Trophoblast cell (in vitro differentiated cells and primary cell): ENCODE measurements around the gene PPP2R2D.

Experiments
- DNase-seq, 2 donors: peaks; one replicate each; pipeline ENCODE4 v3.0.0-alpha.2; 2016
- H2AFZ ChIP-seq: 2 replicates; pipeline ENCODE4 v1.6.1; 2013; ENCODE audit warnings: low read length, moderate library complexity, mild to moderate bottlenecking; ENCODE audit not compliant: insufficient read depth, poor library complexity
- H2AK5ac ChIP-seq: 2 replicates; pipeline ENCODE4 v1.6.1; 2013; ENCODE audit warnings: mild to moderate bottlenecking, low read length
- H2BK120ac ChIP-seq: 2 replicates; pipeline ENCODE4 v1.6.1; 2013; ENCODE audit warnings: low read length, mild to moderate bottlenecking, moderate library complexity; ENCODE audit not compliant: insufficient read depth, poor library complexity
- H2BK12ac ChIP-seq: 2 replicates; pipeline ENCODE4 v1.6.1; 2013; ENCODE audit warnings: mild to moderate bottlenecking, low read length, moderate library complexity
- H2BK5ac ChIP-seq: 2 replicates; pipeline ENCODE4 v1.6.1; 2013; ENCODE audit warnings: low read length, low read depth, moderate library complexity, mild to moderate bottlenecking; ENCODE audit not compliant: poor library complexity
- H3K14ac ChIP-seq: 2 replicates; pipeline ENCODE4 v1.6.1; 2013; ENCODE audit warnings: mild to moderate bottlenecking, low read length
- H3K18ac ChIP-seq: 2 replicates; pipeline ENCODE4 v1.6.1; 2013; ENCODE audit warnings: mild to moderate bottlenecking, low read length
- H3K23ac ChIP-seq: 2 replicates; pipeline ENCODE4 v1.6.1; 2013; ENCODE audit warnings: low read length
- H3K27ac ChIP-seq: 2 replicates; pipeline ENCODE4 v1.5.1; 2013; ENCODE audit warnings: low read depth, mild to moderate bottlenecking, inconsistent platforms, low read length, moderate library complexity
- H3K27me3 ChIP-seq: 2 replicates; pipeline ENCODE4 v1.6.1; 2013; ENCODE audit warnings: inconsistent platforms, mild to moderate bottlenecking, low read length, moderate library complexity; ENCODE audit not compliant: insufficient read depth
- H3K36me3 ChIP-seq, 2 experiments: 1 replicate in 1 of 2; 2 replicates in 1 of 2; pipeline ENCODE4 v1.6.1; 2013; ENCODE audit warnings: low read length in 2 of 2, mild to moderate bottlenecking in 2 of 2, moderate library complexity in 1 of 2; ENCODE audit not compliant: insufficient read depth in 2 of 2, control insufficient read depth in 1 of 2
- H3K4ac ChIP-seq: 2 replicates; pipeline ENCODE4 v1.6.1; 2013; ENCODE audit warnings: low read depth, mild to moderate bottlenecking, low read length, moderate library complexity
- H3K4me1 ChIP-seq, 2 experiments: 1 replicate in 1 of 2; 2 replicates in 1 of 2; pipeline ENCODE4 v1.6.1; 2013; ENCODE audit warnings: low read length in 2 of 2, mild to moderate bottlenecking in 2 of 2, moderate library complexity in 1 of 2; ENCODE audit not compliant: insufficient read depth in 2 of 2, control insufficient read depth in 1 of 2
- H3K4me2 ChIP-seq: 2 replicates; pipeline ENCODE4 v1.6.1; 2013; ENCODE audit warnings: inconsistent platforms, mild to moderate bottlenecking, low read length, moderate library complexity
- H3K4me3 ChIP-seq: 2 replicates; pipeline ENCODE4 v1.5.1; 2013; ENCODE audit warnings: mild to moderate bottlenecking, low read depth, low read length, inconsistent platforms
- H3K79me1 ChIP-seq: one replicate; pipeline ENCODE4 v1.6.1; 2013; ENCODE audit warnings: low read length
- H3K79me2 ChIP-seq: 2 replicates; pipeline ENCODE4 v1.6.1; 2013; ENCODE audit warnings: low read length, mild to moderate bottlenecking; ENCODE audit not compliant: control insufficient read depth, insufficient read depth, poor library complexity
- H3K9ac ChIP-seq: 2 replicates; pipeline ENCODE4 v1.6.1; 2013; ENCODE audit warnings: mild to moderate bottlenecking, low read length
- H3K9me3 ChIP-seq: 2 replicates; pipeline ENCODE4 v1.6.1; 2013; ENCODE audit warnings: low read depth, mild to moderate bottlenecking, control low read depth, inconsistent platforms, low read length; ENCODE audit not compliant: insufficient read depth
- H4K12ac ChIP-seq: 2 replicates; pipeline ENCODE4 v1.6.1; 2013; ENCODE audit warnings: low read depth, mild to moderate bottlenecking, low read length, moderate library complexity
- H4K8ac ChIP-seq: 2 replicates; pipeline ENCODE4 v1.6.1; 2013; ENCODE audit warnings: low read depth, mild to moderate bottlenecking, low read length, moderate library complexity
- H4K91ac ChIP-seq: one replicate; pipeline ENCODE4 v1.6.1; 2013; ENCODE audit warnings: low read depth, mild to moderate bottlenecking, low read length, moderate library complexity
- WGBS: extraction: QIAGEN DNeasy Blood & Tissue Kit; methylation state at CpG from one replicate; pipeline ENCODE4 v1.1.7; 2013; ENCODE audit warnings: missing lambda C conversion rate; ENCODE audit not compliant: insufficient read length, insufficient coverage; ENCODE audit errors: extremely low coverage; 5-methylcytosine and 5-hydroxymethylcytosine counted together

PPP2R2D gene

GRCh38 chr10:131874991-131875451, 25.8 kb upstream of the PPP2R2D start:
- H2BK5ac ChIP-seq, result no peak overlapping the region
- H3K27me3 ChIP-seq, result no peaks in the 10 kb centered on the region
- no CpG with 5 or more reads among the region's 17 CpGs for WGBS
- H3K9me3 ChIP-seq, result peaks cover 4% of the 10 kb centered on the region
- no peaks in the 10 kb centered on the region for H3K36me3 ChIP-seq
- H3K4me3 ChIP-seq, result no peak overlapping the region
- H2BK12ac ChIP-seq, result no peak overlapping the region
- H2AFZ ChIP-seq, result no peak overlapping the region
- H3K79me2 ChIP-seq, result no peaks in the 10 kb centered on the region
- H4K8ac ChIP-seq, result no peak overlapping the region
- H3K4ac ChIP-seq, result no peak overlapping the region
- H4K91ac ChIP-seq, result no peak overlapping the region
- no peak overlapping the region for H2AK5ac ChIP-seq
- no peak overlapping the region for H3K27ac ChIP-seq
- H3K14ac ChIP-seq, result no peak overlapping the region
- H3K18ac ChIP-seq, result no peak overlapping the region
- H3K23ac ChIP-seq, result no peak overlapping the region
- H3K9ac ChIP-seq, result no peak overlapping the region
- H4K12ac ChIP-seq, result no peak overlapping the region
- H2BK120ac ChIP-seq, result no peak overlapping the region
- peak overlapping the region; percentile 59 for H3K4me2 ChIP-seq
- H3K79me1 ChIP-seq, result no peaks in the 10 kb centered on the region
- H3K4me1 ChIP-seq, result no peaks in the 10 kb centered on the region
- DNase-seq, result peak; percentile 48 to 77

GRCh38 chr10:131875501-131875900, 25.3 kb upstream of the PPP2R2D start:
- WGBS, result no CpG with 5 or more reads among the region's 10 CpGs
- H3K14ac ChIP-seq, result no peak overlapping the region
- H3K27ac ChIP-seq, result no peak overlapping the region

GRCh38 chr10:131876017-131876416, 24.8 kb upstream of the PPP2R2D start:
- no CpG with 5 or more reads among the region's 10 CpGs for WGBS
- no peak overlapping the region for H2BK12ac ChIP-seq
- no peak overlapping the region for H2AFZ ChIP-seq
- H3K4ac ChIP-seq, result no peak overlapping the region
- no peaks in the 10 kb centered on the region for H3K4me1 ChIP-seq
- H4K12ac ChIP-seq, result no peak overlapping the region
- H3K14ac ChIP-seq, result no peak overlapping the region
- no peak overlapping the region for H3K4me3 ChIP-seq
- no peak overlapping the region for H3K4me2 ChIP-seq
- H2AK5ac ChIP-seq, result no peak overlapping the region
- DNase-seq, result no peak
- no peak overlapping the region for H3K23ac ChIP-seq
- no peak overlapping the region for H3K27ac ChIP-seq
- H4K91ac ChIP-seq, result no peak overlapping the region
- H2BK120ac ChIP-seq, result no peak overlapping the region
- no peak overlapping the region for H3K18ac ChIP-seq
- no peak overlapping the region for H2BK5ac ChIP-seq
- H3K9ac ChIP-seq, result no peak overlapping the region
- H3K27me3 ChIP-seq, result no peaks in the 10 kb centered on the region
- no peaks in the 10 kb centered on the region for H3K79me2 ChIP-seq
- peaks cover 13% of the 10 kb centered on the region for H3K9me3 ChIP-seq
- no peaks in the 10 kb centered on the region for H3K36me3 ChIP-seq
- no peaks in the 10 kb centered on the region for H3K79me1 ChIP-seq
- H4K8ac ChIP-seq, result no peak overlapping the region

More at GRCh38 chr10:131875501-131875900, 25.3 kb upstream of the PPP2R2D start:
- no peak overlapping the region for H3K9ac ChIP-seq
- no peak overlapping the region for H3K4ac ChIP-seq
- H3K18ac ChIP-seq, result no peak overlapping the region
- no peaks in the 10 kb centered on the region for H3K36me3 ChIP-seq
- no peak overlapping the region for H2BK120ac ChIP-seq
- no peak overlapping the region for H2BK12ac ChIP-seq
- no peak overlapping the region for H3K4me3 ChIP-seq
- H3K27me3 ChIP-seq, result no peaks in the 10 kb centered on the region
- H4K12ac ChIP-seq, result no peak overlapping the region
- peak overlapping the region; percentile 59 for H3K4me2 ChIP-seq
- no peak overlapping the region for H4K8ac ChIP-seq
- H2AFZ ChIP-seq, result no peak overlapping the region
- H3K79me1 ChIP-seq, result no peaks in the 10 kb centered on the region
- H3K23ac ChIP-seq, result no peak overlapping the region
- H2AK5ac ChIP-seq, result no peak overlapping the region
- DNase-seq, result no peak
- no peak overlapping the region for H2BK5ac ChIP-seq
- H4K91ac ChIP-seq, result no peak overlapping the region
- H3K4me1 ChIP-seq, result no peaks in the 10 kb centered on the region
- peaks cover 9% of the 10 kb centered on the region for H3K9me3 ChIP-seq
- no peaks in the 10 kb centered on the region for H3K79me2 ChIP-seq

GRCh38 chr10:131876508-131876907, 24.3 kb upstream of the PPP2R2D start:
- Histone ChIP-seq H3K4me2 (no peak overlapping the region), H3K27me3 (no peaks in the 10 kb centered on the region), H3K14ac (no peak overlapping the region), H4K12ac (no peak overlapping the region), H3K79me1 (no peaks in the 10 kb centered on the region), H3K18ac (no peak overlapping the region), H4K91ac (no peak overlapping the region), H4K8ac (no peak overlapping the region), H3K4ac (no peak overlapping the region), H3K4me3 (no peak overlapping the region), H2AFZ (no peak overlapping the region), H2BK5ac (no peak overlapping the region), H3K27ac (no peak overlapping the region), H3K79me2 (no peaks in the 10 kb centered on the region), H3K9me3 (peaks cover 16% of the 10 kb centered on the region), H2AK5ac (no peak overlapping the region), H3K23ac (no peak overlapping the region), H2BK120ac (no peak overlapping the region), H3K36me3 (no peaks in the 10 kb centered on the region), H3K9ac (no peak overlapping the region), H3K4me1 (no peaks in the 10 kb centered on the region), H2BK12ac (no peak overlapping the region)
- no CpG with 5 or more reads among the region's 7 CpGs for WGBS
- no peak for DNase-seq
